H9 (cell line): ENCODE results near the gene SIGLEC5. TPM values are rescaled to one million over a fixed set of nuclear protein-coding genes. Genes with fewer than 3 reads are reported as not detected.

ENCODE experiments used
- DNase-seq: peaks from one replicate; pipeline ENCODE4 v3.0.0-alpha.2; 2017
- H2AFZ ChIP-seq: one replicate; pipeline ENCODE4 v1.6.1; 2013; ENCODE audit warnings: mild to moderate bottlenecking, low read length, control low read depth, moderate library complexity
- H2AK5ac ChIP-seq: 2 replicates; pipeline ENCODE4 v1.6.1; 2013; ENCODE audit warnings: low read length, control low read depth, mixed read lengths; ENCODE audit not compliant: insufficient read length
- H2BK120ac ChIP-seq: one replicate; pipeline ENCODE4 v1.6.1; 2013; ENCODE audit warnings: low read depth, mild to moderate bottlenecking, low read length, control low read depth, inconsistent platforms; ENCODE audit not compliant: poor library complexity, severe bottlenecking
- H2BK12ac ChIP-seq: 2 replicates; pipeline ENCODE4 v1.6.1; 2013; ENCODE audit warnings: low read length, control low read depth, mixed read lengths, low read depth; ENCODE audit not compliant: insufficient read length
- H2BK15ac ChIP-seq: 2 replicates; pipeline ENCODE4 v1.6.1; 2013; ENCODE audit warnings: low read depth, low read length, control low read depth
- H2BK20ac ChIP-seq: one replicate; pipeline ENCODE4 v1.6.1; 2013; ENCODE audit warnings: low read depth, mild to moderate bottlenecking, low read length, control low read depth, inconsistent platforms; ENCODE audit not compliant: poor library complexity, severe bottlenecking
- H2BK5ac ChIP-seq: 2 replicates; pipeline ENCODE4 v1.6.1; 2013; ENCODE audit warnings: low read length, control low read depth, mixed read lengths; ENCODE audit not compliant: insufficient read length
- H3K14ac ChIP-seq: 2 replicates; pipeline ENCODE4 v1.6.1; 2013; ENCODE audit warnings: low read length, control low read depth; ENCODE audit not compliant: insufficient read depth
- H3K18ac ChIP-seq: 2 replicates; pipeline ENCODE4 v1.6.1; 2013; ENCODE audit warnings: low read depth, mild to moderate bottlenecking, mixed read lengths, low read length, control low read depth; ENCODE audit not compliant: insufficient read length
- H3K23ac ChIP-seq: 2 replicates; pipeline ENCODE4 v1.6.1; 2013; ENCODE audit warnings: low read length, control low read depth, mixed read lengths, low read depth; ENCODE audit not compliant: insufficient read length
- H3K23me2 ChIP-seq: 2 replicates; pipeline ENCODE4 v1.6.1; 2013; ENCODE audit warnings: low read depth, mild to moderate bottlenecking, mixed read lengths, low read length, control low read depth; ENCODE audit not compliant: insufficient read length, poor library complexity, severe bottlenecking
- H3K27ac ChIP-seq: 2 replicates; pipeline ENCODE4 v1.5.1; 2013; ENCODE audit warnings: low read length, control low read depth, mixed read lengths, low read depth; ENCODE audit not compliant: insufficient read length
- H3K27me3 ChIP-seq: 2 replicates; pipeline ENCODE4 v1.6.1; 2013; ENCODE audit warnings: low read length, control low read depth, inconsistent platforms; ENCODE audit not compliant: insufficient read depth
- H3K4ac ChIP-seq: 2 replicates; pipeline ENCODE4 v1.6.1; 2013; ENCODE audit warnings: low read depth, mild to moderate bottlenecking, control low read depth, inconsistent platforms, low read length, moderate library complexity
- H3K4me1 ChIP-seq: 2 replicates; pipeline ENCODE4 v1.6.1; 2013; ENCODE audit warnings: low read length, control low read depth, inconsistent platforms; ENCODE audit not compliant: insufficient read depth
- H3K4me2 ChIP-seq: 2 replicates; pipeline ENCODE4 v1.6.1; 2013; ENCODE audit warnings: low read length, control low read depth, mixed read lengths; ENCODE audit not compliant: insufficient read length, insufficient read depth
- H3K56ac ChIP-seq: 2 replicates; pipeline ENCODE4 v1.6.1; 2013; ENCODE audit warnings: low read depth, mild to moderate bottlenecking, mixed read lengths, low read length, control low read depth; ENCODE audit not compliant: insufficient read length
- H3K79me1 ChIP-seq: 2 replicates; pipeline ENCODE4 v1.6.1; 2013; ENCODE audit warnings: low read depth, mild to moderate bottlenecking, moderate library complexity, low read length, control low read depth, inconsistent platforms; ENCODE audit not compliant: insufficient read depth, poor library complexity, severe bottlenecking
- H3K79me2 ChIP-seq: 2 replicates; pipeline ENCODE4 v1.6.1; 2013; ENCODE audit warnings: low read length, control low read depth, inconsistent platforms; ENCODE audit not compliant: insufficient read depth
- H3K9ac ChIP-seq: 2 replicates; pipeline ENCODE4 v1.6.1; 2013; ENCODE audit warnings: low read length, control low read depth, mixed read lengths; ENCODE audit not compliant: insufficient read length; ENCODE audit errors: extremely low read depth
- H3K9me3 ChIP-seq: one replicate; pipeline ENCODE4 v1.6.1; 2013; ENCODE audit warnings: low read depth, low read length, inconsistent platforms; ENCODE audit not compliant: control insufficient read depth
- H3T11ph ChIP-seq: one replicate; pipeline ENCODE4 v1.6.1; 2013; ENCODE audit warnings: mild to moderate bottlenecking, low read length, control low read depth, inconsistent platforms
- H4K20me1 ChIP-seq: one replicate; pipeline ENCODE4 v1.6.1; 2013; ENCODE audit not compliant: control insufficient read depth, insufficient read length, insufficient read depth
- H4K5ac ChIP-seq: 2 replicates; pipeline ENCODE4 v1.6.1; 2013; ENCODE audit warnings: low read depth, mild to moderate bottlenecking, mixed read lengths, low read length, control low read depth; ENCODE audit not compliant: insufficient read length
- H4K8ac ChIP-seq: replicated peaks from 2 replicates; pipeline ENCODE4 v1.6.1; 2013; ENCODE audit warnings: low read length, control low read depth, mixed read lengths, low read depth; ENCODE audit not compliant: insufficient read length
- H4K91ac ChIP-seq: 2 replicates; pipeline ENCODE4 v1.6.1; 2013; ENCODE audit warnings: low read depth, mild to moderate bottlenecking, moderate library complexity, mixed read lengths, low read length, control low read depth; ENCODE audit not compliant: insufficient read length
- H3K27ac Mint-ChIP-seq, 3 experiments: 2 replicates in 2 of 3; 3 replicates in 1 of 3; pipeline ENCODE4 v1.8.0; 2020 to 2021; ENCODE audit warnings: mixed read lengths in 3 of 3, mild to moderate bottlenecking in 1 of 3, moderate library complexity in 1 of 3
- H3K27me3 Mint-ChIP-seq: 2 replicates; pipeline ENCODE4 v1.8.0; 2021; ENCODE audit warnings: low read depth, mild to moderate bottlenecking, moderate library complexity, mixed read lengths
- H3K36me3 Mint-ChIP-seq, 3 experiments: 2 replicates in 2 of 3; 3 replicates in 1 of 3; pipeline ENCODE4 v1.8.0; 2020 to 2021; ENCODE audit warnings: low read depth in 3 of 3, mixed read lengths in 3 of 3; ENCODE audit not compliant: insufficient read depth in 1 of 3
- H3K4me1 Mint-ChIP-seq, 2 experiments: 2 replicates each; pipeline ENCODE4 v1.8.0; 2020; ENCODE audit warnings: mixed read lengths in 2 of 2
- H3K4me3 Mint-ChIP-seq, 2 experiments: 2 replicates in 1 of 2; 3 replicates in 1 of 2; pipeline ENCODE4 v1.8.0; 2020 to 2021; ENCODE audit warnings: mild to moderate bottlenecking in 2 of 2, mixed read lengths in 2 of 2, moderate library complexity in 1 of 2
- H3K9me3 Mint-ChIP-seq, 2 experiments: 2 replicates in 1 of 2; 3 replicates in 1 of 2; pipeline ENCODE4 v1.8.0; 2020; ENCODE audit warnings: mild to moderate bottlenecking in 2 of 2, mixed read lengths in 2 of 2, moderate library complexity in 1 of 2
- WGBS: extraction: QIAGEN DNeasy Blood & Tissue Kit; methylation state at CpG from one replicate; pipeline ENCODE4 v1.1.7; 2013; ENCODE audit warnings: missing lambda C conversion rate, low lambda C conversion rate, mixed read lengths; ENCODE audit not compliant: insufficient read length; ENCODE audit errors: extremely low coverage; 5-methylcytosine and 5-hydroxymethylcytosine counted together
- total RNA-seq: library from RNA; stranded (reverse); gene quantifications from 2 replicates; pipeline ENCODE4 v1.2.1, GENCODE V29; 2021
- TF ChIP-seq, protein P1 (sequence below): fragments of 200-600 bp; sonication (generic); conservative IDR thresholded peaks from 3 replicates; pipeline ENCODE4 v1.8.0; 2021; ENCODE audit warnings: antibody characterized with exemption, mild to moderate bottlenecking

Gene SIGLEC5
- total RNA-seq, 1 experiment from 2014 or later: not detected

DNA sequence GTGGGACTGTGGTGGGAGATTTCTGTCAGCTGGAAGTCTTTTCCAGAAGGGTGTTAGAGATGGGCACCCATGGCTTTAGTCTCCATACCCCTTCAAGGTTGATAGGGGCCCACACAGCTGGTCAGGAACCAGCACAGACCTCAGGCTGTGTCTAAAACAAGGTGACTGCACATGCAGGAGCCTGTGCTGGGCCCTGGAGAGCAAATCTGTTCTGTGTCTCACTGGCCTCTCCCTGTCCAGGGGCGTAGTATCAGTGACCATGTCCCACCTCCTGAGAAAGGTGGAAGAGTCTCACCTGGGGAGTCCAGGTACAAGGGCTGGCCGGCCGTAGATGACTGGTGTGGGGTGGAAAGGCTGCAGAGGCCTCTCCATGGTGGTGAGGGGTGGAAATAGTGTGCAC, 39.8 kb downstream of the SIGLEC5 start:
- peaks cover 23 to 31% of the 10 kb centered on the region in 2 experiments for H3K9me3 Mint-ChIP-seq

More for the DNA sequence above, 39.8 kb downstream of the SIGLEC5 start:
- no peaks in the 10 kb centered on the region; the same call in 1 of the 2 replicates for H3K4me1 ChIP-seq
- no peak for DNase-seq
- H3K27me3 ChIP-seq: no peaks in the 10 kb centered on the region
- Mint-ChIP-seq H3K27me3 (peaks cover 7% of the 10 kb centered on the region), H3K36me3 (peaks cover 25 to 38% (median 27%) of the 10 kb centered on the region in 3 experiments), H3K4me1 (peaks cover 15% of the 10 kb centered on the region in 2 experiments), H3K27ac (no peak overlapping the region), H3K4me3 (no peak overlapping the region)
- no peaks in the 10 kb centered on the region for H3K79me1 ChIP-seq
- no peak overlapping the region for H3K56ac ChIP-seq
- no peak overlapping the region for H3K4ac ChIP-seq
- no peak overlapping the region for H4K5ac ChIP-seq
- no peak overlapping the region for H3K27ac ChIP-seq
- TF ChIP-seq, protein P1, sequence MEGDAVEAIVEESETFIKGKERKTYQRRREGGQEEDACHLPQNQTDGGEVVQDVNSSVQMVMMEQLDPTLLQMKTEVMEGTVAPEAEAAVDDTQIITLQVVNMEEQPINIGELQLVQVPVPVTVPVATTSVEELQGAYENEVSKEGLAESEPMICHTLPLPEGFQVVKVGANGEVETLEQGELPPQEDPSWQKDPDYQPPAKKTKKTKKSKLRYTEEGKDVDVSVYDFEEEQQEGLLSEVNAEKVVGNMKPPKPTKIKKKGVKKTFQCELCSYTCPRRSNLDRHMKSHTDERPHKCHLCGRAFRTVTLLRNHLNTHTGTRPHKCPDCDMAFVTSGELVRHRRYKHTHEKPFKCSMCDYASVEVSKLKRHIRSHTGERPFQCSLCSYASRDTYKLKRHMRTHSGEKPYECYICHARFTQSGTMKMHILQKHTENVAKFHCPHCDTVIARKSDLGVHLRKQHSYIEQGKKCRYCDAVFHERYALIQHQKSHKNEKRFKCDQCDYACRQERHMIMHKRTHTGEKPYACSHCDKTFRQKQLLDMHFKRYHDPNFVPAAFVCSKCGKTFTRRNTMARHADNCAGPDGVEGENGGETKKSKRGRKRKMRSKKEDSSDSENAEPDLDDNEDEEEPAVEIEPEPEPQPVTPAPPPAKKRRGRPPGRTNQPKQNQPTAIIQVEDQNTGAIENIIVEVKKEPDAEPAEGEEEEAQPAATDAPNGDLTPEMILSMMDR: no peak
- no peak overlapping the region for H4K91ac ChIP-seq
- H2AFZ ChIP-seq: no peak overlapping the region
- H3K9ac ChIP-seq: no peak overlapping the region
- no peak overlapping the region for H2BK120ac ChIP-seq
- no CpG with 5 or more reads among the region's 3 CpGs for WGBS
- H3K18ac ChIP-seq: no peak overlapping the region
- H2AK5ac ChIP-seq: no peak overlapping the region
- no peak overlapping the region for H2BK15ac ChIP-seq
- H3K9me3 ChIP-seq: peaks cover 18% of the 10 kb centered on the region
- no peak overlapping the region for H3K4me2 ChIP-seq
- no peak overlapping the region for H2BK5ac ChIP-seq
- no peaks in the 10 kb centered on the region for H4K20me1 ChIP-seq
- H3K23ac ChIP-seq: no peak overlapping the region
- no peak overlapping the region for H2BK12ac ChIP-seq
- no peak overlapping the region for H4K8ac ChIP-seq
- H3K23me2 ChIP-seq: peaks cover 10% of the 10 kb centered on the region
- H3K14ac ChIP-seq: no peak overlapping the region
- H3T11ph ChIP-seq: no peak overlapping the region
- H3K79me2 ChIP-seq: no peaks in the 10 kb centered on the region
- no peak overlapping the region for H2BK20ac ChIP-seq
